HEK293 (cell line): Measurements from ENCODE around the gene TARDBP.

Source experiments
- CTCF ChIA-PET: fragments of 350-600 bp; formaldehyde crosslinking; extraction: SDS; loops from one replicate; lab custom pipeline; 2021; ENCODE audit warnings: antibody characterized with exemption; lab: Yijun Ruan, JAX
- POLR2A ChIA-PET: fragments of 300-600 bp; formaldehyde crosslinking; extraction: SDS; loops from one replicate; lab custom pipeline; 2020; ENCODE audit warnings: antibody characterized with exemption, inconsistent platforms; lab: Yijun Ruan, JAX
- H3K27ac ChIP-seq: fragments of 200-500 bp; sonication (Bioruptor generic); 2 replicates; pipeline ENCODE4 v1.5.1; 2014; ENCODE audit warnings: low read depth, low read length, control low read depth, inconsistent platforms; ENCODE audit errors: extremely low read depth
- H3K36me3 ChIP-seq, 2 experiments: fragments of 200-500 bp in 1 of 2; sonication (Bioruptor generic) in 1 of 2; 1 replicate in 1 of 2; 2 replicates in 1 of 2; pipeline ENCODE4 v1.5.1; 2014 to 2017; ENCODE audit warnings: inconsistent platforms in 2 of 2, low read length in 2 of 2; ENCODE audit not compliant: control insufficient read depth in 2 of 2, insufficient read depth in 1 of 2
- H3K4me1 ChIP-seq: fragments of 200-500 bp; sonication (Bioruptor generic); 2 replicates; pipeline ENCODE4 v1.5.1; 2014; ENCODE audit warnings: mild to moderate bottlenecking, low read length, inconsistent platforms; ENCODE audit not compliant: control insufficient read depth, insufficient read depth
- H3K4me3 ChIP-seq: 2 replicates; pipeline ENCODE4 v1.5.1; 2011; ENCODE audit warnings: low read depth, mild to moderate bottlenecking, control low read depth, low read length, moderate library complexity
- H3K9me3 ChIP-seq: fragments of 200-500 bp; sonication (Bioruptor generic); 2 replicates; pipeline ENCODE4 v1.5.1; 2014; ENCODE audit warnings: low read depth, low read length, inconsistent platforms; ENCODE audit not compliant: control insufficient read depth, insufficient read depth
- BCL6B ChIP-seq: fragments of 450-650 bp; formaldehyde crosslinking; IDR thresholded peaks from 2 replicates; pipeline ENCODE4 v1.5.1; 2017; ENCODE audit warnings: missing biosample characterization, missing genetic modification characterization
- OSR2 ChIP-seq: fragments of 450-650 bp; formaldehyde crosslinking; IDR thresholded peaks from 2 replicates; pipeline ENCODE4 v1.5.1; 2016; ENCODE audit warnings: missing biosample characterization, missing genetic modification characterization
- PRDM10 ChIP-seq: fragments of 450-650 bp; formaldehyde crosslinking; IDR thresholded peaks from 2 replicates; pipeline ENCODE4 v1.5.1; 2016; ENCODE audit warnings: missing biosample characterization, missing genetic modification characterization
- SALL2 ChIP-seq: fragments of 450-650 bp; formaldehyde crosslinking; IDR thresholded peaks from 2 replicates; pipeline ENCODE4 v1.5.0; 2017; ENCODE audit warnings: missing biosample characterization, mild to moderate bottlenecking, missing genetic modification characterization, borderline replicate concordance
- ZNF112 ChIP-seq: fragments of 450-650 bp; formaldehyde crosslinking; IDR thresholded peaks from 2 replicates; pipeline ENCODE4 v1.5.0; 2017; ENCODE audit warnings: missing biosample characterization, missing genetic modification characterization
- ZNF23 ChIP-seq: fragments of 450-650 bp; formaldehyde crosslinking; IDR thresholded peaks from 2 replicates; pipeline ENCODE4 v1.5.1; 2016; ENCODE audit warnings: missing biosample characterization, missing genetic modification characterization, borderline replicate concordance
- ZNF280C ChIP-seq: fragments of 450-650 bp; formaldehyde crosslinking; IDR thresholded peaks from 2 replicates; pipeline ENCODE4 v1.5.1; 2016; ENCODE audit warnings: missing biosample characterization, missing genetic modification characterization
- ZNF324 ChIP-seq: fragments of 450-650 bp; formaldehyde crosslinking; IDR thresholded peaks from 2 replicates; pipeline ENCODE4 v1.5.1; 2016; ENCODE audit warnings: missing biosample characterization, missing genetic modification characterization
- ZNF426 ChIP-seq: fragments of 450-650 bp; formaldehyde crosslinking; IDR thresholded peaks from 2 replicates; pipeline ENCODE4 v1.5.1; 2017; ENCODE audit warnings: missing biosample characterization, missing genetic modification characterization, mild to moderate bottlenecking, inconsistent platforms, moderate library complexity
- ZNF449 ChIP-seq: fragments of 450-650 bp; formaldehyde crosslinking; IDR thresholded peaks from 2 replicates; pipeline ENCODE4 v1.5.1; 2017; ENCODE audit warnings: missing biosample characterization, mild to moderate bottlenecking, missing genetic modification characterization, moderate library complexity
- ZNF513 ChIP-seq: fragments of 450-650 bp; IDR thresholded peaks from 2 replicates; pipeline ENCODE4 v1.5.1; 2018; ENCODE audit warnings: missing biosample characterization, missing genetic modification characterization
- ZNF518A ChIP-seq: fragments of 450-650 bp; formaldehyde crosslinking; conservative IDR thresholded peaks from 2 replicates; pipeline ENCODE4 v1.5.1; 2016; ENCODE audit warnings: low read depth, missing biosample characterization, missing genetic modification characterization
- ZNF558 ChIP-seq: fragments of 450-650 bp; formaldehyde crosslinking; IDR thresholded peaks from 2 replicates; pipeline ENCODE4 v1.5.1; 2016; ENCODE audit warnings: missing biosample characterization, missing genetic modification characterization
- ZNF664 ChIP-seq: fragments of 450-650 bp; formaldehyde crosslinking; IDR thresholded peaks from 2 replicates; pipeline ENCODE4 v1.5.1; 2016; ENCODE audit warnings: missing biosample characterization, missing genetic modification characterization
- ZNF670 ChIP-seq: fragments of 450-650 bp; formaldehyde crosslinking; IDR thresholded peaks from 2 replicates; pipeline ENCODE4 v1.5.1; 2016; ENCODE audit warnings: missing biosample characterization, missing genetic modification characterization, low read depth
- ZNF776 ChIP-seq: fragments of 450-650 bp; formaldehyde crosslinking; IDR thresholded peaks from 2 replicates; pipeline ENCODE4 v1.5.0; 2017; ENCODE audit warnings: missing biosample characterization, missing genetic modification characterization, borderline replicate concordance

The TARDBP gene

GRCh38 chr1:10979483-10979920 lies 33.0 kb upstream of the TARDBP start:
- no peak overlapping the region for H3K4me3 ChIP-seq
- ChIA-PET CTCF (no interaction called here), POLR2A (no interaction called here)
- H3K36me3 ChIP-seq: no peaks in the 10 kb centered on the region
- H3K4me1 ChIP-seq: no peaks in the 10 kb centered on the region
- TF ChIP-seq SALL2 (no peak), ZNF280C (tag by site-specific recombination) (no peak), ZNF112 (tag by site-specific recombination) (no peak), ZNF449 (no peak), ZNF776 (tag by site-specific recombination) (no peak), BCL6B (no peak), ZNF426 (tag by site-specific recombination) (no peak), ZNF670 (no peak), ZNF513 (no peak), ZNF664 (no peak), ZNF518A (tag by site-specific recombination) (no peak), ZNF23 (tag by site-specific recombination) (no peak), ZNF558 (no peak), PRDM10 (tag by site-specific recombination) (no peak), OSR2 (tag by site-specific recombination) (no peak), ZNF324 (no peak)
- no peaks in the 10 kb centered on the region for H3K9me3 ChIP-seq
- H3K27ac ChIP-seq: no peak overlapping the region
